Astrocyte (in vitro differentiated cells and primary cell): ENCODE results near the gene GAMT.

Experiments used
- EZH2 ChIP-seq: IDR thresholded peaks from 2 replicates; pipeline ENCODE4 v1.6.1; 2012; ENCODE audit warnings: mild to moderate bottlenecking, low read length, inconsistent platforms; ENCODE audit not compliant: insufficient read depth
- TF ChIP-seq, protein P1 (sequence below): IDR thresholded peaks from 2 replicates; pipeline ENCODE4 v1.5.1; 2011; ENCODE audit warnings: low read depth, mild to moderate bottlenecking, inconsistent platforms, low read length, moderate library complexity; ENCODE audit not compliant: insufficient read depth

DNA sequence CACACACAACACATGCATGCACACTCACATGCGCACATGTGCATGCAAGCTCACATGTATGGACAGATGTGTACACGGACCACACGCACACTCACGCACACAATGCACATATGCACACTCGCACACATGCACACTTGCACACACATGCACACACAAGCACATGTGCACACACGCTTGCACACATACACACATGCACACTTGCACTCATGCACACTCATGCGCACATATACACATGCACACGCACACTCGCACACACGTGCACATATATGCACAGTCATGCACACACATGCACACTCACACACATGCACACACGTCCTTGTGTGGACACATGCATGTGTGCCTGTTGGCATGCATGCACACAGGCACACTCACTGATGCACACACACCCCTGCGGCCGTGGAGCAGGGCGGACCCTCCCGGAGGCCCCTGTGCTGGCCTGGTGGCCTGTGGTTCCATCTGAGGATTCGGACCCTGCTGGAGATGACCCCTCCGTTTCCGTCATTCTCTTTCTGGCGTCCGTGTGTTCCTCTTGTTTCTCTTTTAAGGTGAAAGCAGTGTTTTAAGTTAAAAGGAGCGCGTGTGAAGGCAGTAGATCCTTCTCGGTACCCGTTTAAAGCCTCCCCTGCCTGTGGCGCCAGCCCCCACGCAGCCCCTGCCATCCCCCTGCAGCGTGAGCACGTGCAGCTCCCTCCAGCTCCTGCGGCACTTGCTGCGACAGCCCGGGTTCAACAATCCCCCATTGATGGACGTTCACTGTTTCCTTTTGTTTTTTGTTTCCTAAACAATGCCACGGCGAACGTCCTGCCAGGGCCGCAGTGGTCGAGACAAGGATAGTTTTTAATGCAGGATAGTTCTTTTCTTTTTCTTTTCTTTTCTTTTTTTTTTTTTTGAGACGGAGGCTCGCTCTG, 12.1 kb downstream of the GAMT start:
- TF ChIP-seq, protein P1, sequence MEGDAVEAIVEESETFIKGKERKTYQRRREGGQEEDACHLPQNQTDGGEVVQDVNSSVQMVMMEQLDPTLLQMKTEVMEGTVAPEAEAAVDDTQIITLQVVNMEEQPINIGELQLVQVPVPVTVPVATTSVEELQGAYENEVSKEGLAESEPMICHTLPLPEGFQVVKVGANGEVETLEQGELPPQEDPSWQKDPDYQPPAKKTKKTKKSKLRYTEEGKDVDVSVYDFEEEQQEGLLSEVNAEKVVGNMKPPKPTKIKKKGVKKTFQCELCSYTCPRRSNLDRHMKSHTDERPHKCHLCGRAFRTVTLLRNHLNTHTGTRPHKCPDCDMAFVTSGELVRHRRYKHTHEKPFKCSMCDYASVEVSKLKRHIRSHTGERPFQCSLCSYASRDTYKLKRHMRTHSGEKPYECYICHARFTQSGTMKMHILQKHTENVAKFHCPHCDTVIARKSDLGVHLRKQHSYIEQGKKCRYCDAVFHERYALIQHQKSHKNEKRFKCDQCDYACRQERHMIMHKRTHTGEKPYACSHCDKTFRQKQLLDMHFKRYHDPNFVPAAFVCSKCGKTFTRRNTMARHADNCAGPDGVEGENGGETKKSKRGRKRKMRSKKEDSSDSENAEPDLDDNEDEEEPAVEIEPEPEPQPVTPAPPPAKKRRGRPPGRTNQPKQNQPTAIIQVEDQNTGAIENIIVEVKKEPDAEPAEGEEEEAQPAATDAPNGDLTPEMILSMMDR: no peak
- no peak for TF ChIP-seq EZH2
